Measurements from ENCODE around the gene GUCD1.

DNA sequence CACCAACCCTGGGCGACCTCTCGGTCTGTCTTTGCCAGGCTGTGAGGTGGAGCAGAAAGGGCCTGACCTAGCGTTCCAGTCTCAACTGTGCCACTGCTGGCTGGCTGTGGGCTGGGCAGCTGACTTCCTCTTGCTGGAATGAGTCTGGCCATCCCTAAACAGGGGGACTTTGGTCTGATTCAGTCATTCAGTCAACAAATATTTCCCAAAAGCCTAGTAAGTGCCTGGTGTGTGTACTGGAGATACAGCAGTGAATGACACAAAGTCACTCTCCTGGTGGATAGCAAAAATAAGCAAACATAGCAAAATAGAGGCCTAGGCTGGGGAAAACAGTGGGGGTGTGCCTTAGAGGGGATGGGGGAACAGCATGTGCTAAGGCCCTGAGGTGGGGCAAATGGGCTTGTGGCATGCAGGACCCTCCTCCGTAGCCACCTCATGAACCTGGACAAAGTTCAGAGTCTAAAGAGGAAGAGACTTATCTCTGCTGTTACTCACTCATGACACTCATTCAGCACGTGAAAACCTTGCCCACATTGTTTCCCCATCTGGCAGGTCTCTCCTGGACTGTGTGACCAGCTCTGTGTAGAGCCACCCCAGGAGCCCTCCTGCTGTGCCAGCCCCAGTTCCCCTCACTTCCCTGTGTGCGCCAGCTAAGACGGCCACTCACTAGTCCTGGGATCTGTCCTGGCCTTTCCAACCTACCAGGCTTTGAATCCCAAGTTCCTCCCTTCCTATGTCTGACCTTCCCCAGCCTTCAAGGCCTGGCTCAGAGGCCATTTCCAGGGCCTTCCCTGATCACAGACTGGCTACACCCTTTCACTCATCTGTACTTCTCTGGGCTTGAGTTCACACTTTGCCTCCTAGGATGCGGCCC, 4.7 kb downstream of the GUCD1 start:
- TF ChIP-seq, protein P1, sequence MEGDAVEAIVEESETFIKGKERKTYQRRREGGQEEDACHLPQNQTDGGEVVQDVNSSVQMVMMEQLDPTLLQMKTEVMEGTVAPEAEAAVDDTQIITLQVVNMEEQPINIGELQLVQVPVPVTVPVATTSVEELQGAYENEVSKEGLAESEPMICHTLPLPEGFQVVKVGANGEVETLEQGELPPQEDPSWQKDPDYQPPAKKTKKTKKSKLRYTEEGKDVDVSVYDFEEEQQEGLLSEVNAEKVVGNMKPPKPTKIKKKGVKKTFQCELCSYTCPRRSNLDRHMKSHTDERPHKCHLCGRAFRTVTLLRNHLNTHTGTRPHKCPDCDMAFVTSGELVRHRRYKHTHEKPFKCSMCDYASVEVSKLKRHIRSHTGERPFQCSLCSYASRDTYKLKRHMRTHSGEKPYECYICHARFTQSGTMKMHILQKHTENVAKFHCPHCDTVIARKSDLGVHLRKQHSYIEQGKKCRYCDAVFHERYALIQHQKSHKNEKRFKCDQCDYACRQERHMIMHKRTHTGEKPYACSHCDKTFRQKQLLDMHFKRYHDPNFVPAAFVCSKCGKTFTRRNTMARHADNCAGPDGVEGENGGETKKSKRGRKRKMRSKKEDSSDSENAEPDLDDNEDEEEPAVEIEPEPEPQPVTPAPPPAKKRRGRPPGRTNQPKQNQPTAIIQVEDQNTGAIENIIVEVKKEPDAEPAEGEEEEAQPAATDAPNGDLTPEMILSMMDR (IDR thresholded peaks at IDR 0.05), result no peak
- TF ChIP-seq POLR2A (IDR thresholded peaks at IDR 0.05), result no peak

Data from lower leg skin (tissue), 3 donors.